ENCODE measurements around the gene DLG2.

The DLG2 gene

DNA sequence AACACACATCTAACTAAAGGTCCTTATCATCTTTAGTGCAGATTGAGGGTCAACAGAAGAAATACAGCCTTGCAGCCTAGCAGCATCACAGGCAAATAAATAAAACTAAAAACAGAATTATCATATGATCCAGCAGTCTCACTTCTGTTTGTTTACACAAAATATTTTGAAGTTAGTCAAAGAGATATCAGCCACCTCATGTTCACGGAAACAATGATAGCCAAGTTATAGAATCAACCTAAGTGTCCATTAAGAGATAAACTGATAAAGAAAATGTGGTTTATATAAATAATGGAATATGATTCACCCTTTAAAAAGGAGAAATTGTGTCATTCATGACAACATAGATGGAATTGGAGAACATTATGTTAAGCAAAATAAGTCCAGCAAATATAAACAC lies 1602.9 kb downstream of the DLG2 start:
- DNase-seq, result no peak

GRCh38 chr11:84022695-84023094 lies 1604.4 kb downstream of the DLG2 start:
- DNase-seq, result no peak

DNA sequence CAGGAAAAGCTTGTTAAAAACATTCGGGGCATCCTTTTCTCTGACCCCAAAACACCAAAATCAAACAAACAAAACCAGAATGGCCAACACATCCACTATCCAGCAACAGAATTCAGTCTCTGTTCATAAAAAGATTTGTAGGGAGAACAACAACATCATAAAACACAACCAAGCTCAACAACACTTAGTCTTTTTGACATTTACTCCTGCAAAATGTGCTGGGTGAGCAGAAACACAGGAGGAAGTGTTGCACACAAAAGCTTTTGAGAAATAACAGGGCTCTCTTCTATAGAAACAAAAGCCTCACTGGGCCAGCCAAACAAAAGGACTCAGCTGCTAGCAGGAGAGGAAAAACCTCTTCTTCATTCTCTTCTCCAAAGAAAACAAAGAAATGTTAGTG lies 1604.9 kb downstream of the DLG2 start:
- DNase-seq, result no peak

DNA sequence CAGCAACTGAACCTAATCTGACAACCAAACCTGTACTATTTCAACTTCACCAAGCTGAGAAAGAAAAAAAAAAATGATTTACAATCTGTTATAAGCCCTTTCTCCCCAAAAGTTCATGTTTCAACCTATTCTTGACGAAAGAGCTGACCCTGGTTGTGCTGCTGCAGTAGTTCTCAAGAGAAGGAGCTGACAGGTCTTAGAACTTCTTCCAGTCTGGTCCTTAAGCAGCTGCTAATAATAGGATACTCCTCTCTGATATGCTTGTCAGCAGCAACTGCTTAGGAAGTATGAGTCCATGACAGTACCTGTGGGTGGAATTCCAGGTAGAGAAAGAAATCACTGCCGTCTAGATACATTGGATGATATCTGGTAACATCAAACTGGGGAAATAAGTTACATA lies 1605.9 kb downstream of the DLG2 start:
- no peak for DNase-seq

DNA sequence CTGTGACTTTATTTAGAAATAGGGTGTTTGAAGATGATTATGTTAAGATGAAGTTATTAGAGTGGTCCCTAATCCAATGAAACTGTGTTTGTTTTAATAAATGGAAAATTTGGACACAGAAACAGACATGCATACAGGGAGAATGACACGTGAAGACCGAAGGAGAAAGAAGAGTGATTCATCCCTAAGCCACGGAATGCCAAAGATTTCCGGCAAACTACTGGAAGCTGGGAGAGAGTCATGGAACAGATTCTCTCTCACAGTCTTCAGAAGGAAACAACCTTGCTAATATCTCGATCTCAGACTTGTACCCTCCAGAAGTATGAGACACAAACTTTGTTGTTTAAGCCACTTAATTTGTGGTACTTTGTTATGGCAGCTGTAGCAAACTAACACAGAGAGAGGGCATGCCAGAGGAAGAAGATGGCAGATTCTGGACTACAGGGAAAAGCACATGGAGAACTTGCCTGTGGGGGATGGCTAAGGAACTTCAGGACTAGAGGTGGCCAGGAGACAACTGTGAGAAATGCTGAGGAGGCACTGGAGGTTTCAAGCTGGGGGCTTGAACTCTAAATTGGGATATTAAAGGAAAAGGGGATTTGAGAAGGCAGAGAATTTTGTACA lies 1607.5 kb downstream of the DLG2 start:
- peak; percentile 88 for DNase-seq

DNA sequence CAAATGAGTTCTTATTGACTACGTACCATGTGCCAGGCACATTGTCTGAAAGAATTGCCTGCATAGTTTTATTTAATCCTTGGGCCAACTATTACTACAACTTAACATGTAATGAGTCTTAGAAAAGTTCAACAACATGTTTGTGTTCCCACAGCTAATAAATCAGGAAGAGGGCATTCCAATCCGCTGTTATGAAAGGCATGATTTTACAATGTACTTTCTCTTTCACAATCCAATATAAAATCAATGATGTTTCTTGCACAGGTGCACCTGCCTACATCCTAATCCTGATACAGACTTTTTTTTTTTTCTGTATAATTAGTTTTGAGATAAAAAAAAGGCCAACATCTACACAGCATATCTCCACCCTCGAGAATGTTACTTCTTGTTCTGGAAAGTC lies 1612.6 kb downstream of the DLG2 start:
- DNase-seq, result no peak

- DNase-seq, result no peak
Measured at GRCh38 chr11:84012171-84012826, 1614.8 kb downstream of the DLG2 start.

- DNase-seq, result no peak
Measured at GRCh38 chr11:84003181-84003580, 1624.0 kb downstream of the DLG2 start.

GRCh38 chr11:83998921-83999320 lies 1628.2 kb downstream of the DLG2 start:
- DNase-seq, result no peak

GRCh38 chr11:83990160-83990733 lies 1636.9 kb downstream of the DLG2 start:
- DNase-seq, result no peak

GRCh38 chr11:83982825-83983224 lies 1644.3 kb downstream of the DLG2 start:
- no peak for DNase-seq

DNA sequence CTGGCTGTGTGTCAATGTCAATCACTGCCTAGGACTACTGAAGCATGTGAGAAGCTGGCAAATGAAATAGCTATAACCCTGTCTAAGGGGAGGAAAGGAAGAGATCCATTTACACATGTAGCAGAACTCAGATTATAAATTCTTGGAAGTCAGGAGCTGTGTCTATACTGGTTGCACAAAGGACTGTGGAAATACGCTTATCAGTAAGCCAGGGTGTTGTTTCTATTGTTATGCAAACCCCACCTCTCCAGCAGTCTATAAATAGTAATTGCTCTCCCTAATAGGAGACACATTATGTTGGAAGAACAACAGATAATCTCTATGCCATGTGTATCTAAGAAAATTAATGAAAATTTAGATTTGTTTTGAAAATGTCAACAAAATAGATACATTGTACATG lies 1647.6 kb downstream of the DLG2 start:
- DNase-seq, result no peak

GRCh38 chr11:83978942-83979341 lies 1648.2 kb downstream of the DLG2 start:
- DNase-seq, result no peak

- peak; percentile 56 for DNase-seq
Measured at GRCh38 chr11:83976086-83976485, 1651.1 kb downstream of the DLG2 start.

DNA sequence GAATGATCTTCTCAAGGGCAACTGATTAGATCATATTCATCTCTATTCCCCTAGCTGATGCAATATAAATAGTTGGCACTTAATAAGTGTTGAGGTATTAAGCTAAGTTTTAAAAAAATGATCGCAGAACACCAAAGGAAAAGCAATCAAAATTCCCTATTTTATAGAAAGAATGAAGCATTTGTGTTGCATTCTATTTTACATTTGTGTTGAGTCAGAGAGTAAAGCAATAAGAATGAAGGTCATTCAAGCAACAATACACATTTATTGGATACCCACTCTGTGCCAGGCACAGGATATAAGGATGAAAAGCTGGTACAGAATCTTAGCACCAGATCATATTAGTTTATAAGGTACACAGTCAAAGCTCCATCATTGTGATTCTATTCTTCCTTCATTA lies 1654.6 kb downstream of the DLG2 start:
- no peak for DNase-seq

DNA sequence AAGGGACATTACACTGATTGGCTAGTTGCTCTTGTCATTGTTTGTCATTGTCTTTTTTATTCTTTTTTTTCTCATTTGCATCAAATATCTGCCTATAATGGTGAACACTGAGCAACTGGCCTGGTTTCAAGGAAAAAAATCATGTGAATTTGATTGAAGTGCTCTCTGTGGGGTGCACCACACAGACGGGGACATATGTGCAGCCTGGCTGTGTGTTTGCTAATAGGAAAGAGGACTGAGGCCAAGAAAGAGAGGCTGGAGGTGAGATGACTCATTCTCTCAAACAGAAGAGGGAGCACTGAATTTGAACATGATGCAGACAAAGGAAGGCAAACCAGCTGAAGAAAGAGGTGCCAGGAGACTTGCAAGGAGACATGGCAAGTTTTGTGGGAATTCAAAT lies 1656.1 kb downstream of the DLG2 start:
- DNase-seq, result peak; percentile 59

DNA sequence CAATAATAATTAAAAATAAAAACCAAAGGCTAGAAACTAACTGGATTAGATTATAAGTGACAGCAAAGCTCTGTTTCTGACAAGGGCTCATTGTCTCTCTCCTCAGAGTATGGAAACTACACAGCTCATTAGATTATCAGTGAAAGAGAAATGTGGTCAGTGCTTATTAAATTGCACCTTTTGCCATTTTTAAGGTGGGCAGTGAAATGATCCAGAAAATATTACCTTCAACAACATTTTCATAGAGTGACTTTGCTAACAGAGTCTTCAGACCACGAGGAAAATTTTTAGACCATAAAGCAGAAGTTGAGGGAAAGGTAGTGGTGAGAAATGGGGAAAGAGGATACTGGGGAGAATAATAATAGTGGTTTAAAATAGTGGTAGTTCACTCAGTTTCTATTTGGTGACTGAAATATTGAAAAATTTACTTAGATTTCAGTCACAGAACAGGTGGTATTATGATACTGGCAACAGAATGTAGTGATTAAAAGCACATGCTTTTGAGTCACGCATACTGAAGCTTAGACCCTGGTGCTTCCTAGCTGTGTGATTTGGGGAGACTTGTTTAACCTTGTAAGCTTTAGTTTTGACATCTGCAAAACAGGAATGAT lies 1657.0 kb downstream of the DLG2 start:
- no peak for DNase-seq

GRCh38 chr11:83957038-83957900 lies 1669.9 kb downstream of the DLG2 start:
- no peak for DNase-seq

DNA sequence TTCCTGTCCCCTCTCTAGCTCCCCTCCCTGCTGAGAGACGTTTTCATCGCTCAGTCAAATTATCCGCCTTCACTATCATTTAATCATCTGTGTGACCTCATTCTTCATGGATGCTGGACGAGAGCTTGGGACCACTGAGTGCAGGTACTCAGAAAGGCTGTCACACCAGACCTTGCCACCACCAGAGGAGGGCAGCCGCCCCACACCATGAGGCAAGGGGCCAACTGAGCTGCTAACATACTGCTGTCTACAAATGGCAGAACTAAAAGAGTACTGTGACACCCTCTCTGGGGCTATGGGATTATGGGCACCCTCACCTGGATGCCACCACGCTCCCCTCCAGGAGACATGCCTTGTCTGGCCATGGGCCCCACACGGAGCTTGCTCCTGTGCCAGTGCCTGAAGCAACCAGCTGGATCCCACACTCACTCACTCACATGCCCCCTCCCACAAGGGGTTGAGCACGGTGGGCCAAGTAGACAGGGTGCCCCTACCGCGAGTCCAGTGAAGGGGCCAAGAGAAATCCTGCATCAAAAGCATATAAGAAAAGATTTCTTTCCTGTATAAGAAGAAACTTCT lies 1670.9 kb downstream of the DLG2 start:
- DNase-seq, result no peak

- DNase-seq, result no peak
Measured at GRCh38 chr11:83954780-83955179, 1672.4 kb downstream of the DLG2 start.

GRCh38 chr11:83951521-83951920 lies 1675.6 kb downstream of the DLG2 start:
- DNase-seq, result peak; percentile 17

GRCh38 chr11:83948200-83948599 lies 1678.9 kb downstream of the DLG2 start:
- DNase-seq, result no peak

DNA sequence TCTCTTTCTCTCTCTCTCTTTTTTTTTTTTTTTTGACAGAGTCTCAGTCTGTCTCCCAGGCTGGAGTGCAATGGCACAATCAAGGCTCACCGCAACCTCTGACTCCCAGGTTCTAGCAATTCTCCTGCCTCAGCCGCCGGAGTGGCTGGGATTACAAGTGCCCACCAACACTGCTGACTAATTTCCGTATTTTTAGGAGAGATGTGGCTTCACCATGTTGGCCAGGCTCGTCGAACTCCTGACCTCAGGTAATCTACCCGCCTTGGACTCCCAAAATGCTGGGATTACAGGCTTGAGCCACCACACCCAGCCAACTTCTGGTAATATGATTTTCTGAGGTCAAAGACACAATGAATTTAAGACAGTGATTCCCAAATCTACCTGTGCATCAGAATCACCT lies 1681.2 kb downstream of the DLG2 start:
- DNase-seq, result no peak

Data from fibroblast of skin of right biceps (primary cell).